ENCODE results near the gene EPB41L1.

- no peak for TF ChIP-seq REST (IDR thresholded peaks at IDR 0.05; ENCODE audit: low read depth)
- TF ChIP-seq MAX (IDR thresholded peaks at IDR 0.05) = no peak
- no peak for TF ChIP-seq EP300 (IDR thresholded peaks at IDR 0.05; ENCODE audit: borderline replicate concordance)
These were observed 18.7 kb upstream of the EPB41L1 start for GRCh38 chr20:36135821-36136220.

All from Ishikawa (cell line).